Ishikawa (cell line): ENCODE data around the gene CD164L2.
A peak's percentile ranks its signal among the peaks of the same experiment; 100 is the strongest.

Experiments used
- CEBPB ChIP-seq: IDR thresholded peaks from 2 replicates; pipeline ENCODE4 v1.6.1; 2012
- CREB1 ChIP-seq: IDR thresholded peaks from 2 replicates; pipeline ENCODE4 v1.6.1; 2012; ENCODE audit warnings: low read depth
- EGR1 ChIP-seq: IDR thresholded peaks from 2 replicates; pipeline ENCODE4 v1.6.1; 2012
- EP300 ChIP-seq: IDR thresholded peaks from 2 replicates; pipeline ENCODE4 v1.6.1; 2012; ENCODE audit warnings: borderline replicate concordance
- FOXM1 ChIP-seq: IDR thresholded peaks from 2 replicates; pipeline ENCODE4 v1.6.1; 2012; ENCODE audit warnings: low read depth, borderline replicate concordance
- NFIC ChIP-seq: IDR thresholded peaks from 2 replicates; pipeline ENCODE4 v1.6.1; 2012
- RAD21 ChIP-seq: IDR thresholded peaks from 2 replicates; pipeline ENCODE4 v1.6.1; 2012; ENCODE audit warnings: low read depth
- TAF1 ChIP-seq: IDR thresholded peaks from 2 replicates; pipeline ENCODE4 v1.6.1; 2012; ENCODE audit warnings: low read depth, mild to moderate bottlenecking
- TCF12 ChIP-seq: IDR thresholded peaks from 2 replicates; pipeline ENCODE4 v1.6.1; 2012; ENCODE audit warnings: low read depth
- TEAD4 ChIP-seq: IDR thresholded peaks from 2 replicates; pipeline ENCODE4 v1.6.1; 2012
- YY1 ChIP-seq: IDR thresholded peaks from 2 replicates; pipeline ENCODE4 v1.6.1; 2012; ENCODE audit warnings: low read depth
- ZBTB7A ChIP-seq: IDR thresholded peaks from 2 replicates; pipeline ENCODE4 v1.6.1; 2012; ENCODE audit warnings: low read depth
- TF ChIP-seq, protein P1 (sequence below): IDR thresholded peaks from 2 replicates; pipeline ENCODE4 v1.6.1; 2012; ENCODE audit warnings: low read depth, mild to moderate bottlenecking
- TF ChIP-seq, protein P2 (sequence below): IDR thresholded peaks from 2 replicates; pipeline ENCODE4 v1.6.1; 2012
- TF ChIP-seq, protein P3 (sequence below): IDR thresholded peaks from 2 replicates; pipeline ENCODE4 v1.6.1; 2012

CD164L2 gene

DNA sequence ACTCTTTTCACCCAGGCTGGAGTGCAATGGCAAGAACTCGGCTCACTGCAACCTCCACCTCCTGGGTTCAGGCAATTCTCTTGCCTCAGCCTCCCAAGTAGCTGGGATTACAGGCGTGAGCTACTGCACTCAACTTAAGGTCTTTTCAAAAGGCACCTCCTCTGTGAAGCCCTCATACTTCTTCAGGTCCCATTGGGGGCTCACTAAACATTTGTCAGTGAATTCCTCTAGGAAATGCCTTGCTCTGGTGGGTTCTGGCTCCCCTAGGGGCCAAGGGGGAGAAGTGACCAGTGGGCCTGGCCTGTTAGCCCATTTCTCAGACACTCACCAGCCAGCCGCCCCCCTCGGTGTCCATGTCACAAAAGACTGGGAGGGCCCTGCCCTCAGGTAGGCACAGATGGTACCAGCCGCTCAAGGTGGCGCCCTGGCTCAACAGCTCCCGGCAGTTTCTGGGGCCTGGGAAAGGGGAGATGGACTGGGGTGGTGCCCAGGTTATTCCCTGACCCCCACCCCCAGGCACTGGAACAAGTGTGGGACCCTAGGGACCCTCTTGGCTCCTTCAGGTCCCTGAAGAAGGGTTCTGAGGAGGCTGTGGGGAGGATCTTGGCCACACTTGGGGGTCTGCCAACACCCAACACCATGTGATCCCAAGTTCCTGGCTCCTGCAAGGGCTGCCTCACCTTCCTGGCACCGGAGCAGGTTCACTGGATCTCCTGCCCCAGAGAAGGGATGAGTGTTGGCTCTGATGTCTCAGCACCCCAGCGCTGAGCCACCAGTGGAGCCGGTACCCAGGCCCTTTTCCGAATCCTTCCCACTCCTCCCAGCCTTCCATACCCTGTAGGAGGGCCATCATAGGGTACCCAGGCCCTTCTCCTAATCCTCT is 10.1 kb downstream of the CD164L2 start:
- no peak for TF ChIP-seq CEBPB
- TF ChIP-seq TAF1: no peak
- TF ChIP-seq YY1: no peak
- no peak for TF ChIP-seq TEAD4
- TF ChIP-seq, protein P1, sequence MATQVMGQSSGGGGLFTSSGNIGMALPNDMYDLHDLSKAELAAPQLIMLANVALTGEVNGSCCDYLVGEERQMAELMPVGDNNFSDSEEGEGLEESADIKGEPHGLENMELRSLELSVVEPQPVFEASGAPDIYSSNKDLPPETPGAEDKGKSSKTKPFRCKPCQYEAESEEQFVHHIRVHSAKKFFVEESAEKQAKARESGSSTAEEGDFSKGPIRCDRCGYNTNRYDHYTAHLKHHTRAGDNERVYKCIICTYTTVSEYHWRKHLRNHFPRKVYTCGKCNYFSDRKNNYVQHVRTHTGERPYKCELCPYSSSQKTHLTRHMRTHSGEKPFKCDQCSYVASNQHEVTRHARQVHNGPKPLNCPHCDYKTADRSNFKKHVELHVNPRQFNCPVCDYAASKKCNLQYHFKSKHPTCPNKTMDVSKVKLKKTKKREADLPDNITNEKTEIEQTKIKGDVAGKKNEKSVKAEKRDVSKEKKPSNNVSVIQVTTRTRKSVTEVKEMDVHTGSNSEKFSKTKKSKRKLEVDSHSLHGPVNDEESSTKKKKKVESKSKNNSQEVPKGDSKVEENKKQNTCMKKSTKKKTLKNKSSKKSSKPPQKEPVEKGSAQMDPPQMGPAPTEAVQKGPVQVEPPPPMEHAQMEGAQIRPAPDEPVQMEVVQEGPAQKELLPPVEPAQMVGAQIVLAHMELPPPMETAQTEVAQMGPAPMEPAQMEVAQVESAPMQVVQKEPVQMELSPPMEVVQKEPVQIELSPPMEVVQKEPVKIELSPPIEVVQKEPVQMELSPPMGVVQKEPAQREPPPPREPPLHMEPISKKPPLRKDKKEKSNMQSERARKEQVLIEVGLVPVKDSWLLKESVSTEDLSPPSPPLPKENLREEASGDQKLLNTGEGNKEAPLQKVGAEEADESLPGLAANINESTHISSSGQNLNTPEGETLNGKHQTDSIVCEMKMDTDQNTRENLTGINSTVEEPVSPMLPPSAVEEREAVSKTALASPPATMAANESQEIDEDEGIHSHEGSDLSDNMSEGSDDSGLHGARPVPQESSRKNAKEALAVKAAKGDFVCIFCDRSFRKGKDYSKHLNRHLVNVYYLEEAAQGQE: no peak
- TF ChIP-seq TCF12: no peak
- TF ChIP-seq EGR1: no peak
- TF ChIP-seq RAD21: no peak
- no peak for TF ChIP-seq CREB1

DNA sequence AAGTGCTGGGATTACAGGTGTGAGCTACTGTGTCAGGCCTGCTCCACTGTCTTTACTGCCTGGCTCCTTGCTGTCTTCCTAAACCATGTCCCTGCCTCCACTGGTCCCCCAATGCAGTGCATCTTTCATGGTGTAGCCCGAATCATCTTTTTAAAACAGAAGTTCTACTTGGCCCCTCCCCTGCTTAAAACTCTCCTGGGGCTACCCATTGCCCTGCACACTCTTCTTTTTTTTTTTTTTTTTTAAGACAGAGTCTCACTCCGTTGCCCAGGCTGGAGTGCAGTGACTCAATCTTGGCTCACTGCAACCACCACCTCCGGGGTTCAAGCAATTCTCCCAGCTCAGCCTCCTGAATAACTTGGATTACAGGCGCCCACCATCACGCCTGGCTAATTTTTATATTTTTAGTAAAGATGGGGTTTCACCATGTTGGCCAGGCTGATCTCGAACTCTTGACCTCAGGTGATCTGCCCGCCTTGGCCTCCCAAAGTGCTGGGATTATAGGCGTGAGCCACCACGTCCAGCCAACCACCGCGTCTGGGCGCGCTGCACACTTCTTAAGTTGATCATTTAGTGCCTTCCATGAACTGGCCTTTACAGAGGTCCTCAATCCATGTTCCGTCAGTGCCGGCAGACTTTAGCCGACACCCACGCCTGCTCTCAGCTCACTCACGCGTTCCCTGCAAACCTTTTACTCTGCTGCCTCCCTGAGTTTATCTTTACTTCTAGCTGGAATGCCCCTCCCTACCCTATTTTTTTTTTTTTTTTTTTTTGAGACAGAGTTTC is 10.9 kb downstream of the CD164L2 start:
- TF ChIP-seq, protein P1: no peak
- TF ChIP-seq NFIC (no peak), ZBTB7A (no peak)

DNA sequence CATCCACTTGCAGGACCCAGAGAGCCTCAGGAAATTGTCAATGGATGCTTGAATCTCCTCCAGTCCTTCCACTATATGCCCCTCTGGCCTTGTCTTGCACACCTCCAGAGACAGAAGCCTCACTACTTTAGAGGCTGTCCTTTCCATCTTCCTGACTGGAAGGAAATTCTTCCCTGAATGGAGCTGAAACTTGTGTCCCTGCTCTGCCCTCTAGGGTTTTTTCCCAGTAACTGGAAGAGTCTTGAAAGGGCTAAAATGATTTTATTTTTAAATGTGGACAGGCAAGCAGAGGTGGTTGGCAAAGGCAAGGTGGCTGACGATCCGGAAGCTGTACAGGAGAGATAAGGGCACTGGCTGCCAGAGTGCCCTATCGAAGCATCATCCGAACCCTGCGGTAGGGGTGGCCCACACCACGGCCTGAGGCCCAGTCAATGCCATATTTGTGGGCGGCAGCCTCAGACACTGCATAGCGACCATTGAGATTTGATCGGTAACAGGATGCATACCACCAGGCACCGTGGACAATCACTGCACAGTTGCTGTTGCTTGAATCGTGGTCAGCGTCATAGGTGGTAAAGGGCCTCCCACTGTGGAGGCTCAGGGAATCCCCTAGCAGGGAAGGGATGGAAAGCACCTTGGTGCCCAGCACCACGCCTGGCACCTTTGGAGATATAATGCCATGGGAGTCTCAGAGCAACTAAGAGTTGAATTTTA is 14.1 kb downstream of the CD164L2 start:
- TF ChIP-seq RAD21: peak; percentile 13; the same call in 1 of the 2 replicates
- no peak for TF ChIP-seq NFIC
- TF ChIP-seq TCF12: no peak
- no peak for TF ChIP-seq EP300

DNA sequence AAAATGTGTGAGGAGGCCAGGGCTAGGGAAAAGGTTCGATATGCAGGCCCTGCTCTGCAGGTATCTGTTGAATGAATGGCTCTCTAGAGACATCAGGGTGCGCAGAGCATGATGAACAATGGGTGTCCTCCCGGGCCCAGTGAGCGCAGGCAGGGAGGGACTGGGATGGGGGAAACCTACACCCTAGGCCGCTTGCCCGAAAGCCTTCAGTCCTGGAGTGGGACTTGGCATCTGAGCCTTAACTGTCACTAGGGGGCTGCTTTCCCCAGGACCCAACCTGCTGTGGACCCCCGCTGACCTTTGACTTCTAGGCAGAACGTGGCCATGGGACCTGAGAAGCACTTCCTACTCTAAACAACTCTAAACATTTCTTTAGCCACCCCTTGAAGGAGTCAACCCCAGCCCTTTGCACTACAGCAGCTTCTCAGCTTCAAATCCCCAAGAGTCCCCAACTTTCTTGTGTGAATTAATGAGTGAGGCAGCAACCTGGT is 15.9 kb downstream of the CD164L2 start:
- TF ChIP-seq NFIC (no peak), CREB1 (no peak), TAF1 (no peak)

DNA sequence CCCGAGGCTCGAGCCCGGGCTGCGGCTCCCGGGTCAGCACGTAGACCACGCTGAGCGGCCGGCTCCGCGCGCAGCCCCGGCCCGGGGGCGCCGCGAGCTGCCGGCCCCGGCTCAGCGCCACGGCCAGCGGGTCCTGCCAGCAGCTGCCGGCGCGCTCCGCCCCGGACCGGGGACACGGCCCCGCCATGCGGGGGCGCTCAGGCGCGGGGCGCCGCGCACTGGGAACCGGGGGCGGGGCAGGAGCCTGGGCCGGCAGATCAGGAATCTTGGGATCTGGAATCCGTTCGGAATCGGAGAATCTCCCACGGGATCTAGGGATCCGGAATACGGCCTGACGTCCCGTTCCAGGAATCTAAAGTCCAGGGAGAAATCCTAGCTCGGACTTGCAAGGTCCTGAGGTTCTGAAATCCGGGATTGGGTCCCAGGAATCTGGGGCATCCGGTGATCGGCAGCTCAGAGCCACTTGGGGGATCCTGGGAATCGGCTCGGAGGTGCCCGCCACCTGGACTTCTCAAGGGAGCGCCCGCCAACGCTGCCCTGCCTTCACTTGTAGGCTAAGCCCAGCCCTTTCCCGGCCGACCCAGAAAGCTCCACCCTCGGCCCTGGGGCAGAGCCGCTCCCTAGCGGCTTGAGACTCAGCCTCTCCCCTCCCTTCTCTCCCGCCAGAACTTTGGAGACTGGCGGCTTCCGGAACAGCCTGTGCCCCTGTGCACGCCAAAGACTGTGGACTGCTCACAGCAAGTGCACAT is 16.5 kb downstream of the CD164L2 start, which contains the start of gene MAP3K6:
TSS of gene MAP3K6 (minus strand) at position 551 of the 749 bp plus-strand sequence. CDS start at position 187, 364 bp downstream.
- peak; percentile 25; the same call in 1 of the 2 replicates for TF ChIP-seq EGR1
- TF ChIP-seq, protein P2, sequence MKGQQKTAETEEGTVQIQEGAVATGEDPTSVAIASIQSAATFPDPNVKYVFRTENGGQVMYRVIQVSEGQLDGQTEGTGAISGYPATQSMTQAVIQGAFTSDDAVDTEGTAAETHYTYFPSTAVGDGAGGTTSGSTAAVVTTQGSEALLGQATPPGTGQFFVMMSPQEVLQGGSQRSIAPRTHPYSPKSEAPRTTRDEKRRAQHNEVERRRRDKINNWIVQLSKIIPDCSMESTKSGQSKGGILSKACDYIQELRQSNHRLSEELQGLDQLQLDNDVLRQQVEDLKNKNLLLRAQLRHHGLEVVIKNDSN: 0 out of 2 replicates have a peak, but pooled peaks have one; percentile 1
- TF ChIP-seq YY1: 0 out of 2 replicates have a peak, but pooled peaks have one; percentile 8
- TF ChIP-seq TAF1: peak; percentile 67
- 0 out of 2 replicates have a peak, but pooled peaks have one; percentile 8 for TF ChIP-seq NFIC
- TF ChIP-seq TCF12: no peak
- TF ChIP-seq, protein P3, sequence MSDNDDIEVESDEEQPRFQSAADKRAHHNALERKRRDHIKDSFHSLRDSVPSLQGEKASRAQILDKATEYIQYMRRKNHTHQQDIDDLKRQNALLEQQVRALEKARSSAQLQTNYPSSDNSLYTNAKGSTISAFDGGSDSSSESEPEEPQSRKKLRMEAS: peak; percentile 1; the same call in 1 of the 2 replicates
- no peak for TF ChIP-seq FOXM1
- peak; percentile 14; the same call in 1 of the 2 replicates for TF ChIP-seq RAD21
- TF ChIP-seq CREB1: no peak
- no peak for TF ChIP-seq CEBPB
- no peak; the same call in 1 of the 2 replicates for TF ChIP-seq EP300

DNA sequence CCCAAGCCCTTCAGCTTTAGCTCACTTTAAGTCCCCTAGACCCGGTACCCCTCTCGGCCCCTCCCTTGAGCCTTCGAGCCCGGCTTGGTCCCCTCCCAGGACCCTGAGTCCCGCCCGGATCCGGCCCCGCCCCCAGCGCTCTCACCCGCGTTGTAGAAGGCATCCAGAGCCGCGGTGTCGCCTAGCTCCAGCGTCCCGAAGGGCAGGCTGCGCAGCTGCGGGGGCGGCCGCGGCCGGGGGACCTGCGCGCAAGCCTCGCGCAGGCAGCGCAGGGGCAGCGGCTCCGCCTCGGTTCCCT is 17.1 kb downstream of the CD164L2 start:
- TF ChIP-seq EGR1: peak; percentile 89
- TF ChIP-seq, protein P1: no peak
